Hepatic stellate cell (primary cell): ENCODE results near the gene PYGM.

Source experiments
- DNase-seq: peaks from one replicate; pipeline ENCODE4 v3.0.0; 2011; ENCODE audit warnings: low spot score

Gene PYGM

GRCh38 chr11:64753380-64754123, 6.2 kb downstream of the PYGM start:
- DNase-seq = no peak

- no peak for DNase-seq
Observed at GRCh38 chr11:64753019-64753379, 6.8 kb downstream of the PYGM start.

- no peak for DNase-seq
Observed at GRCh38 chr11:64752175-64752970, 7.4 kb downstream of the PYGM start.

- no peak for DNase-seq
Observed at GRCh38 chr11:64751580-64751979, 8.2 kb downstream of the PYGM start.

- no peak for DNase-seq
Observed at GRCh38 chr11:64751136-64751535, 8.6 kb downstream of the PYGM start.

- no peak for DNase-seq
Observed at GRCh38 chr11:64750361-64751054, 9.3 kb downstream of the PYGM start.

- DNase-seq = peak; percentile 70
Observed at GRCh38 chr11:64747961-64748665, 11.7 kb downstream of the PYGM start.

GRCh38 chr11:64746486-64746885, 13.3 kb downstream of the PYGM start:
- no peak for DNase-seq

GRCh38 chr11:64745521-64746328, 14.0 kb downstream of the PYGM start:
- peak; percentile 92 for DNase-seq

- DNase-seq = no peak
Observed at GRCh38 chr11:64745189-64745520, 14.6 kb downstream of the PYGM start.

GRCh38 chr11:64744544-64745188, 15.1 kb downstream of the PYGM start:
- no peak for DNase-seq

- peak; percentile 76 for DNase-seq
Observed at GRCh38 chr11:64743591-64744543, 15.9 kb downstream of the PYGM start, which contains the start of gene RASGRP2. RASGRP2 (minus strand) TSS chr11:64744142; CDS start chr11:64742866, 1,276 bp downstream.

- peak; percentile 92 for DNase-seq
Observed at GRCh38 chr11:64742889-64743590, 16.7 kb downstream of the PYGM start.

GRCh38 chr11:64742087-64742888, 17.5 kb downstream of the PYGM start:
- DNase-seq = peak; percentile 69

- no peak for DNase-seq
Observed at GRCh38 chr11:64741375-64742086, 18.2 kb downstream of the PYGM start.

GRCh38 chr11:64739871-64740270, 19.9 kb downstream of the PYGM start:
- DNase-seq = no peak

- no peak for DNase-seq
Observed at GRCh38 chr11:64736654-64737053, 23.1 kb downstream of the PYGM start.
